ENCODE measurements around the gene CRADD. TPM values are rescaled to one million over a fixed set of nuclear protein-coding genes. Genes with fewer than 3 reads are reported as not detected.

Gene CRADD
- total RNA-seq, 4 donors from 2014 or later, result 51.0 to 86.3 (median 56.6) TPM

- no peaks in the 10 kb centered on the region for H3K27me3 ChIP-seq
- H3K4me1 ChIP-seq, result peaks cover 0 to 6% (median 2%) of the 10 kb centered on the region in 4 donors
- 84 to 92% methylated on average over 4 of the region's 4 CpGs for WGBS, 2 donors
- TF ChIP-seq CTCF (IDR thresholded peaks at IDR 0.05), result no peak
- TF ChIP-seq EP300 (IDR thresholded peaks at IDR 0.05), result no peak
- TF ChIP-seq POLR2A (IDR thresholded peaks at IDR 0.05), result no peak
- DNase-seq (ENCODE audit: low spot score in 2 of 2), result no peak
- no peaks in the 10 kb centered on the region for H3K9me3 ChIP-seq
- no peak overlapping the region for H3K4me3 ChIP-seq
- H3K36me3 ChIP-seq, result peaks cover 0 to 5% (median 0%) of the 10 kb centered on the region in 3 donors
- no peak overlapping the region for H3K27ac ChIP-seq
Measured at GRCh38 chr12:93851257-93851671, 174.1 kb downstream of the CRADD start.

- Histone ChIP-seq H3K4me1 (peaks cover 0 to 6% (median 2%) of the 10 kb centered on the region in 4 donors), H3K27me3 (no peaks in the 10 kb centered on the region), H3K36me3 (peaks cover 0 to 5% (median 0%) of the 10 kb centered on the region in 3 donors), H3K4me3 (no peak overlapping the region), H3K9me3 (no peaks in the 10 kb centered on the region), H3K27ac (no peak overlapping the region)
- TF ChIP-seq CTCF (IDR thresholded peaks at IDR 0.05) (no peak), EP300 (IDR thresholded peaks at IDR 0.05) (no peak), POLR2A (IDR thresholded peaks at IDR 0.05) (no peak)
- 73 to 76% methylated on average over 8 of the region's 8 CpGs for WGBS, 2 donors
- DNase-seq (ENCODE audit: low spot score in 2 of 2), result no peak
Measured at GRCh38 chr12:93852173-93852591, 175.0 kb downstream of the CRADD start.

- Histone ChIP-seq H3K27me3 (no peaks in the 10 kb centered on the region), H3K4me1 (peaks cover 0 to 16% (median 4%) of the 10 kb centered on the region in 4 donors), H3K27ac (no peak overlapping the region), H3K9me3 (no peaks in the 10 kb centered on the region), H3K36me3 (peaks cover 0 to 5% (median 0%) of the 10 kb centered on the region in 3 donors), H3K4me3 (no peak overlapping the region)
- TF ChIP-seq POLR2A (IDR thresholded peaks at IDR 0.05) (no peak), EP300 (IDR thresholded peaks at IDR 0.05) (no peak), CTCF (IDR thresholded peaks at IDR 0.05) (no peak)
- no peak for DNase-seq (ENCODE audit: low spot score in 2 of 2)
- WGBS, 2 donors, result 86 to 88% methylated on average over 17 of the region's 17 CpGs
Measured at GRCh38 chr12:93853698-93854478, 176.7 kb downstream of the CRADD start.

GRCh38 chr12:93855261-93855660 is 178.1 kb downstream of the CRADD start:
- Histone ChIP-seq H3K27me3 (no peaks in the 10 kb centered on the region), H3K36me3 (no peaks in the 10 kb centered on the region), H3K9me3 (no peaks in the 10 kb centered on the region), H3K4me1 (peaks cover 0 to 14% (median 4%) of the 10 kb centered on the region in 4 donors), H3K27ac (no peak overlapping the region), H3K4me3 (no peak overlapping the region)
- no peak for DNase-seq (ENCODE audit: low spot score in 2 of 2)
- 85 to 97% methylated on average over 4 of the region's 4 CpGs for WGBS, 2 donors
- TF ChIP-seq EP300 (IDR thresholded peaks at IDR 0.05) (no peak), POLR2A (IDR thresholded peaks at IDR 0.05) (no peak), CTCF (IDR thresholded peaks at IDR 0.05) (no peak)

GRCh38 chr12:93856611-93857010 is 179.4 kb downstream of the CRADD start:
- Histone ChIP-seq H3K27me3 (no peaks in the 10 kb centered on the region), H3K9me3 (no peaks in the 10 kb centered on the region), H3K4me1 (peaks cover 0 to 14% (median 4%) of the 10 kb centered on the region in 4 donors), H3K27ac (no peak overlapping the region), H3K4me3 (no peak overlapping the region), H3K36me3 (peaks cover 0 to 8% (median 0%) of the 10 kb centered on the region in 3 donors)
- TF ChIP-seq CTCF (IDR thresholded peaks at IDR 0.05) (no peak), POLR2A (IDR thresholded peaks at IDR 0.05) (no peak), EP300 (IDR thresholded peaks at IDR 0.05) (no peak)
- no peak for DNase-seq (ENCODE audit: low spot score in 2 of 2)
